K562 (cell line): ENCODE data around the gene FTHL17.

ENCODE experiments used
- CREBBP ChIP-seq: IDR thresholded peaks from one replicate; pipeline ENCODE4 v1.6.1; 2012; ENCODE audit warnings: low read depth, mild to moderate bottlenecking, control low read depth, inconsistent platforms, low read length
- ELK1 ChIP-seq: sonication (generic); formaldehyde crosslinking; IDR thresholded peaks from 2 replicates; pipeline ENCODE4 v1.8.1; 2022; ENCODE audit warnings: missing genetic modification reagents
- HINFP ChIP-seq: fragments of 450-650 bp; conservative IDR thresholded peaks from 2 replicates; pipeline ENCODE4 v1.6.1; 2016; ENCODE audit warnings: missing genetic modification characterization, low read depth, mild to moderate bottlenecking, control low read depth, missing compliant biosample characterization
- NRF1 ChIP-seq, 2 experiments: fragments of 450-650 bp; IDR thresholded peaks in 1 of 2; conservative IDR thresholded peaks in 1 of 2; 2 replicates each; pipeline ENCODE4 v1.6.1; 2014; ENCODE audit warnings: mild to moderate bottlenecking in 2 of 2
- POLR2A ChIP-seq: fragments of 450-650 bp; conservative IDR thresholded peaks from 2 replicates; pipeline ENCODE4 v1.6.1; 2016
- RFX5 ChIP-seq: IDR thresholded peaks from 2 replicates; pipeline ENCODE4 v1.6.1; 2011; ENCODE audit warnings: low read depth, mild to moderate bottlenecking, improper control_type of control experiment, low read length
- TEAD4 ChIP-seq, 2 experiments: sonication (generic) in 1 of 2; formaldehyde crosslinking in 1 of 2; IDR thresholded peaks; 2 replicates each; pipeline versions ENCODE4 v1.6.1 to v1.8.0; 2012 to 2022; ENCODE audit warnings: borderline replicate concordance in 1 of 2, inconsistent platforms in 1 of 2, low read length in 1 of 2, mild to moderate bottlenecking in 1 of 2, missing genetic modification reagents in 1 of 2
- ZBTB43 ChIP-seq: sonication (generic); formaldehyde crosslinking; IDR thresholded peaks from 2 replicates; pipeline ENCODE4 v1.8.0; 2023; ENCODE audit warnings: mild to moderate bottlenecking, missing genetic modification reagents

DNA sequence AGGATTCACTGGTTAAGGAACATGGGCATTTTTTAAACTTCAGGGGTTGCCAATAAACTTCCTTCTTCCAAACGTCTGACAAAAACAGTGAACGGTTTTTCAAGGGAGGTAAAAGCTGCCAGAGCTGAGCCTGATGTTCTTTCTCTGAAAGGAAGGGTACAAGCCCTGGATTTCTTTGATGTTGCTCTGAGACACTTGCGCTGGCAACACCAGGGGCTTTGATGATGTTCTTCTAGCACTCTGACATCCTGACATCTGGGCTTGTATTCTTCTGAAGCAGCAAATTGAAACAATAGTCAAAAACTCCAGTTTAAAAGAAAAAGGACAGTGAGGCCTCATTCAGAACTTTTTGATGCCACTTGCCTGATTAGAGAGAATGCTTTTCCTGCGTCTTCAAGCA lies 11.8 kb downstream of the FTHL17 start:
- no peak for TF ChIP-seq HINFP
- TF ChIP-seq POLR2A: no peak
- no peak for TF ChIP-seq TEAD4 (IDR thresholded peaks at IDR 0.05; ENCODE audit: low read length)
- no peak for TF ChIP-seq TEAD4 (CRISPR knock-in tag; IDR thresholded peaks at IDR 0.05; ENCODE audit: borderline replicate concordance)
- no peak for TF ChIP-seq ELK1 (CRISPR knock-in tag)
- TF ChIP-seq RFX5: no peak
- no peak for TF ChIP-seq NRF1 (conservative IDR thresholded peaks at IDR 0.05 in 1 of 2, IDR thresholded peaks at IDR 0.05 in 1 of 2)
- no peak for TF ChIP-seq ZBTB43
- TF ChIP-seq CREBBP: no peak
